Body of pancreas (tissue), 4 donors: ENCODE results near the gene NMBR. TPM values are rescaled to one million over a fixed set of nuclear protein-coding genes. Genes with fewer than 3 reads are reported as not detected.
"Not testable (repeated sequence)": the region's sequence is repeated elsewhere in the genome, so short reads cannot be mapped to it uniquely, and the experiment has no call there.

Experiments
- ATAC-seq: fragments of 150-250 bp; one replicate; pipeline ENCODE4 v1.9.1; 2016
- DNase-seq, 4 donors: peaks; one replicate each; pipeline ENCODE4 v3.0.0-alpha.2; 2019
- H3K27ac ChIP-seq, 4 donors: fragments of 200-600 bp; sonication (generic); 1 replicate in 3 of 4; 2 replicates in 1 of 4; pipeline versions ENCODE4 v1.5.1 to v1.6.1; 2016 to 2019; ENCODE audit warnings: mild to moderate bottlenecking in 1 of 4, mixed read lengths in 1 of 4, moderate library complexity in 1 of 4
- H3K27me3 ChIP-seq, 2 donors: fragments of 200-600 bp; sonication (generic); one replicate each; pipeline ENCODE4 v1.6.0; 2016; ENCODE audit warnings: mild to moderate bottlenecking in 1 of 2
- H3K36me3 ChIP-seq, 2 donors: fragments of 200-600 bp; sonication (generic); replicated peaks in 1 of 2; 2 replicates each; pipeline ENCODE4 v1.5.1; 2016; ENCODE audit warnings: low read depth in 2 of 2; ENCODE audit not compliant: insufficient read depth in 1 of 2
- H3K4me1 ChIP-seq: fragments of 200-600 bp; sonication (generic); one replicate; pipeline ENCODE4 v1.6.0; 2016
- H3K4me3 ChIP-seq, 2 donors: fragments of 200-600 bp; sonication (generic); 1 replicate in 1 of 2; 2 replicates in 1 of 2; pipeline ENCODE4 v1.5.1; 2016 to 2019
- H3K9me3 ChIP-seq, 3 donors: fragments of 200-600 bp; sonication (generic); 1 replicate in 2 of 3; 2 replicates in 1 of 3; pipeline ENCODE4 v1.5.1; 2016
- CTCF ChIP-seq, 7 experiments: fragments of 450-650 bp in 4 of 7; fragments of 200-600 bp in 3 of 7; sonication (generic) in 3 of 7; IDR thresholded peaks; one replicate each; pipeline ENCODE4 v1.5.1; 2016 to 2019; ENCODE audit warnings: antibody characterized with exemption in 7 of 7
- POLR2A ChIP-seq, 3 donors: fragments of 450-650 bp; IDR thresholded peaks; one replicate each; pipeline ENCODE4 v1.6.1; 2016; ENCODE audit warnings: antibody characterized with exemption in 3 of 3, mild to moderate bottlenecking in 2 of 3
- WGBS, 2 donors: methylation state at CpG; one replicate each; pipeline ENCODE4 v1.1.5; 2017; 5-methylcytosine and 5-hydroxymethylcytosine counted together
- intact Hi-C: fragments of 100-400 bp; cut with DNase I; formaldehyde crosslinking; loops from one replicate; pipeline ENCODE4 v1.15.1; 2023
- total RNA-seq, 2 donors: library from RNA; depleted of rRNA; stranded (reverse); fragments of >200 nt; gene quantifications; one replicate each; pipeline ENCODE4 v1.1.0, GENCODE V29; 2016

The NMBR gene
- total RNA-seq, 2 donors from 2014 or later, result not detected

- Histone ChIP-seq H3K4me3 (no peak overlapping the region), H3K4me1 (no peaks in the 10 kb centered on the region), H3K27ac (no peak overlapping the region), H3K27me3 (no peaks in the 10 kb centered on the region), H3K9me3 (no peaks in the 10 kb centered on the region), H3K36me3 (peaks cover 0 to 8% of the 10 kb centered on the region in 2 donors)
- ATAC-seq (no peak), DNase-seq (no peak)
- intact Hi-C loops, result no loop called here
- TF ChIP-seq POLR2A (IDR thresholded peaks at IDR 0.05), result no peak
- no peak for TF ChIP-seq CTCF (IDR thresholded peaks at IDR 0.05)
Measured at GRCh38 chr6:142171351-142171750, 24.4 kb upstream of the NMBR start.

- Histone ChIP-seq H3K36me3 (peaks cover 0 to 7% of the 10 kb centered on the region in 2 donors), H3K4me3 (no peak overlapping the region), H3K4me1 (peaks cover 9% of the 10 kb centered on the region), H3K9me3 (no peaks in the 10 kb centered on the region), H3K27me3 (no peaks in the 10 kb centered on the region), H3K27ac (no peak overlapping the region)
- ATAC-seq, result no peak
- intact Hi-C loops, result no loop called here
- WGBS, 2 donors, result 67 to 75% methylated on average over 2 of the region's 2 CpGs
- no peak for TF ChIP-seq POLR2A (IDR thresholded peaks at IDR 0.05)
- TF ChIP-seq CTCF (IDR thresholded peaks at IDR 0.05), result no peak
- DNase-seq, result no peak
Measured at GRCh38 chr6:142167486-142167885, 20.6 kb upstream of the NMBR start.

- peaks cover 13% of the 10 kb centered on the region for H3K4me1 ChIP-seq
- H3K9me3 ChIP-seq, result no peaks in the 10 kb centered on the region
- intact Hi-C loops, result no loop called here
- no peak for TF ChIP-seq POLR2A (IDR thresholded peaks at IDR 0.05)
- DNase-seq (no peak), ATAC-seq (no peak)
- 77 to 85% methylated on average over 3 of the region's 3 CpGs for WGBS, 2 donors
- H3K4me3 ChIP-seq, result no peak overlapping the region
- no peaks in the 10 kb centered on the region for H3K27me3 ChIP-seq
- H3K36me3 ChIP-seq, result peaks cover 0 to 6% of the 10 kb centered on the region in 2 donors
- H3K27ac ChIP-seq, result no peak overlapping the region
Measured at GRCh38 chr6:142167071-142167470, 20.1 kb upstream of the NMBR start.

- DNase-seq (no peak), ATAC-seq (no peak)
- TF ChIP-seq POLR2A (IDR thresholded peaks at IDR 0.05) (no peak), CTCF (IDR thresholded peaks at IDR 0.05) (no peak)
- H3K27ac ChIP-seq, result no peak overlapping the region
- no peaks in the 10 kb centered on the region for H3K9me3 ChIP-seq
- H3K27me3 ChIP-seq, result no peaks in the 10 kb centered on the region
- peaks cover 0 to 6% of the 10 kb centered on the region in 2 donors for H3K36me3 ChIP-seq
- intact Hi-C loops, result no loop called here
- peaks cover 18% of the 10 kb centered on the region for H3K4me1 ChIP-seq
- 83 to 84% methylated on average over 4 of the region's 4 CpGs for WGBS, 2 donors
- no peak overlapping the region for H3K4me3 ChIP-seq
Measured at GRCh38 chr6:142165227-142165626, 18.3 kb upstream of the NMBR start.

- DNase-seq, result no peak
- Histone ChIP-seq H3K27me3 (no peaks in the 10 kb centered on the region), H3K9me3 (no peaks in the 10 kb centered on the region), H3K36me3 (peaks cover 0 to 3% of the 10 kb centered on the region in 2 donors), H3K4me3 (no peak overlapping the region), H3K4me1 (peaks cover 18% of the 10 kb centered on the region), H3K27ac (no peak overlapping the region)
- intact Hi-C loops, result no loop called here
- ATAC-seq, result no peak
- TF ChIP-seq CTCF (IDR thresholded peaks at IDR 0.05) (no peak), POLR2A (IDR thresholded peaks at IDR 0.05) (no peak)
- WGBS, 2 donors, result 16 to 30% methylated on average over 1 of the region's 1 CpG
Measured at GRCh38 chr6:142162780-142163179, 15.9 kb upstream of the NMBR start.

- intact Hi-C loops, result loop anchor here (10.0 kb wide), 1 partner anchor 228 kb away; no protein-coding TSS in a partner anchor
Measured at GRCh38 chr6:142156758-142157068, 9.8 kb upstream of the NMBR start.

More at GRCh38 chr6:142156758-142157068, 9.8 kb upstream of the NMBR start:
- H3K36me3 ChIP-seq, H3K4me3 ChIP-seq, H3K27me3 ChIP-seq, H3K27ac ChIP-seq, H3K9me3 ChIP-seq, ATAC-seq, DNase-seq, H3K4me1 ChIP-seq: not testable (repeated sequence)
- WGBS, 2 donors, result 83 to 86% methylated on average over 4 of the region's 4 CpGs
